HEK293T (cell line): ENCODE results near the gene PBX4.

Experiments used
- CTCF ChIA-PET: fragments of 350-600 bp; formaldehyde crosslinking; extraction: SDS; loops from one replicate; lab custom pipeline; 2021; ENCODE audit warnings: antibody characterized with exemption, inconsistent platforms; lab: Yijun Ruan, JAX
- POLR2A ChIA-PET: fragments of 350-600 bp; formaldehyde crosslinking; extraction: SDS; loops from one replicate; lab custom pipeline; 2020; ENCODE audit warnings: antibody characterized with exemption, inconsistent platforms; lab: Yijun Ruan, JAX
- DNase-seq: peaks from one replicate; pipeline ENCODE4 v3.0.0; 2012; ENCODE audit warnings: mixed read lengths; ENCODE audit errors: extremely low spot score
- ARNT ChIP-seq: fragments of 450-650 bp; IDR thresholded peaks from 2 replicates; pipeline ENCODE4 v1.6.1; 2017; ENCODE audit warnings: mild to moderate bottlenecking
- BHLHE40 ChIP-seq: fragments of 450-650 bp; IDR thresholded peaks from 2 replicates; pipeline ENCODE4 v1.6.1; 2016; ENCODE audit warnings: mild to moderate bottlenecking, moderate library complexity, borderline replicate concordance
- CTBP1 ChIP-seq: fragments of 450-650 bp; IDR thresholded peaks from 2 replicates; pipeline ENCODE4 v1.6.1; 2016; ENCODE audit warnings: borderline replicate concordance
- ELF4 ChIP-seq: fragments of 450-650 bp; IDR thresholded peaks from 2 replicates; pipeline ENCODE4 v1.6.1; 2017; ENCODE audit warnings: antibody characterized with exemption
- FOXA1 ChIP-seq: fragments of 450-650 bp; IDR thresholded peaks from 2 replicates; pipeline ENCODE4 v1.6.1; 2016; ENCODE audit warnings: mild to moderate bottlenecking
- FOXK2 ChIP-seq: fragments of 450-650 bp; IDR thresholded peaks from 2 replicates; pipeline ENCODE4 v1.6.1; 2016; ENCODE audit warnings: mild to moderate bottlenecking
- FOXM1 ChIP-seq: fragments of 450-650 bp; IDR thresholded peaks from 2 replicates; pipeline ENCODE4 v1.6.1; 2017; ENCODE audit warnings: mild to moderate bottlenecking, borderline replicate concordance
- HDGF ChIP-seq: fragments of 450-650 bp; IDR thresholded peaks from 2 replicates; pipeline ENCODE4 v1.6.1; 2017; ENCODE audit warnings: antibody characterized with exemption, borderline replicate concordance
- L3MBTL2 ChIP-seq: fragments of 450-650 bp; conservative IDR thresholded peaks from 2 replicates; pipeline ENCODE4 v1.6.1; 2016; ENCODE audit warnings: mild to moderate bottlenecking
- LEF1 ChIP-seq: fragments of 450-650 bp; IDR thresholded peaks from 2 replicates; pipeline ENCODE4 v1.6.1; 2017; ENCODE audit warnings: mild to moderate bottlenecking, borderline replicate concordance
- NFRKB ChIP-seq: fragments of 450-650 bp; IDR thresholded peaks from 2 replicates; pipeline ENCODE4 v1.6.1; 2016; ENCODE audit warnings: mild to moderate bottlenecking, moderate library complexity
- PKNOX1 ChIP-seq: fragments of 450-650 bp; IDR thresholded peaks from 2 replicates; pipeline ENCODE4 v1.6.1; 2016
- SP1 ChIP-seq: fragments of 450-650 bp; IDR thresholded peaks from 2 replicates; pipeline ENCODE4 v1.6.1; 2017
- SUZ12 ChIP-seq: fragments of 450-650 bp; IDR thresholded peaks from 2 replicates; pipeline ENCODE4 v1.6.1; 2016; ENCODE audit warnings: mild to moderate bottlenecking
- TARDBP ChIP-seq: fragments of 450-650 bp; IDR thresholded peaks from 2 replicates; pipeline ENCODE4 v1.6.1; 2016
- ZNF384 ChIP-seq: fragments of 450-650 bp; IDR thresholded peaks from 2 replicates; pipeline ENCODE4 v1.6.1; 2016

Gene PBX4

GRCh38 chr19:19628501-19629134 lies 10.1 kb upstream of the PBX4 start:
- no peak for TF ChIP-seq SUZ12
- TF ChIP-seq FOXA1, result no peak
- TF ChIP-seq LEF1, result no peak
- TF ChIP-seq FOXM1, result no peak
- no peak for TF ChIP-seq TARDBP
- TF ChIP-seq ZNF384, result no peak
- no peak for TF ChIP-seq PKNOX1
- no peak for TF ChIP-seq SP1
- TF ChIP-seq L3MBTL2, result no peak
- no peak for TF ChIP-seq NFRKB
- no peak for TF ChIP-seq CTBP1
- TF ChIP-seq ARNT, result no peak
- no peak for TF ChIP-seq BHLHE40
- no peak for TF ChIP-seq FOXK2
- no peak for TF ChIP-seq ELF4
- POLR2A ChIA-PET, result no interaction called here
- CTCF ChIA-PET, result no interaction called here
- no peak for DNase-seq

- TF ChIP-seq NFRKB, result no peak
- TF ChIP-seq FOXM1, result no peak
- TF ChIP-seq HDGF, result no peak
- TF ChIP-seq CTBP1, result no peak
- no peak for TF ChIP-seq ZNF384
- no peak for TF ChIP-seq ARNT
- no peak for TF ChIP-seq BHLHE40
- no peak for TF ChIP-seq SUZ12
- no peak for TF ChIP-seq LEF1
- no peak for TF ChIP-seq ELF4
- TF ChIP-seq PKNOX1, result no peak
- TF ChIP-seq SP1, result no peak
- no peak for TF ChIP-seq FOXA1
- TF ChIP-seq TARDBP, result no peak
- no peak for TF ChIP-seq FOXK2
- no peak for TF ChIP-seq L3MBTL2
- no peak for DNase-seq
- ChIA-PET CTCF (no interaction called here), POLR2A (no interaction called here)
Observed at GRCh38 chr19:19627621-19628500, 9.4 kb upstream of the PBX4 start, which contains the start of gene LPAR2. Gene LPAR2, minus strand, starts transcription at chr19:19628220. Its CDS starts 945 bp downstream, at chr19:19627275.

GRCh38 chr19:19626516-19627472 lies 8.3 kb upstream of the PBX4 start:
- CTCF ChIA-PET, result interaction anchor here (0.7 kb wide), 1 partner anchor 73 kb away, joined by 3 read pairs; no protein-coding TSS in a partner anchor
- POLR2A ChIA-PET, result no interaction called here
- no peak for DNase-seq
- TF ChIP-seq LEF1 (no peak), NFRKB (no peak), ZNF384 (no peak), TARDBP (no peak), HDGF (no peak), FOXM1 (no peak), BHLHE40 (no peak), FOXK2 (no peak), PKNOX1 (no peak), FOXA1 (no peak), CTBP1 (no peak), ARNT (no peak), L3MBTL2 (no peak), SP1 (no peak), SUZ12 (no peak), ELF4 (no peak)

- DNase-seq, result no peak
- ChIA-PET CTCF (no interaction called here), POLR2A (no interaction called here)
- TF ChIP-seq FOXA1 (no peak), CTBP1 (no peak), SUZ12 (no peak)
Observed at GRCh38 chr19:19624032-19624570, 5.6 kb upstream of the PBX4 start.

GRCh38 chr19:19623383-19623782 lies 4.9 kb upstream of the PBX4 start:
- DNase-seq, result no peak
- CTCF ChIA-PET, result no interaction called here
- TF ChIP-seq BHLHE40, result no peak
- no peak for TF ChIP-seq CTBP1
- no peak for TF ChIP-seq FOXA1
- TF ChIP-seq FOXM1, result no peak
- no peak for TF ChIP-seq ELF4
- TF ChIP-seq HDGF, result no peak
- TF ChIP-seq ZNF384, result no peak
- no peak for TF ChIP-seq TARDBP
- no peak for TF ChIP-seq L3MBTL2
- TF ChIP-seq PKNOX1, result no peak
- TF ChIP-seq ARNT, result no peak
- TF ChIP-seq NFRKB, result no peak
- TF ChIP-seq FOXK2, result no peak
- TF ChIP-seq SP1, result no peak
- no peak for TF ChIP-seq LEF1
- TF ChIP-seq SUZ12, result no peak
- POLR2A ChIA-PET, result no interaction called here
